Erythroblast (primary cell): ENCODE data around the gene KANSL1.

Experiments used
- GATA1 ChIP-seq: IDR thresholded peaks from 2 replicates; pipeline ENCODE4 v1.6.1; 2011; ENCODE audit warnings: low read depth, mild to moderate bottlenecking, control low read depth, low read length, moderate library complexity
- POLR2A ChIP-seq: IDR thresholded peaks from 2 replicates; pipeline ENCODE4 v1.6.1; 2011; ENCODE audit warnings: mild to moderate bottlenecking, low read length

DNA sequence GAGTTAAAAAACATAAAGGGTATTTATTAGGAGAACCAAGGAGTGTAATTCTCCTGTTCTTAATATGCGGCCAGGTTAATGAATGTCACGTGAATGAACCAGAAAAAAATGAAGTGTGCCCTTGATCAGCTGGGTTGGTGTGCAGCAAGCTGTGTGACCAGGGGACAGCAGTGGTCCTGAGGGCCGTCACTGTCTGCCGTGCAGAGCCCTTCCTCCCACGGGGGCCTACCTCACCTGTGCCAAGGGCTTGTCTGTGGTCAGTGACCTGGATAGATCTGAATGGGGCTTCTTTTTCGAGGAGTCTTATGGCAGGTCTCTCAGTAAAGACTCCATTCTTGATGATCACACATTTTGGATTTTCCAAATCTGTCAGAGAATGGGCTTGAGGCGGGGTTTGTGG is 211.9 kb downstream of the KANSL1 start:
- no peak for TF ChIP-seq POLR2A
- TF ChIP-seq GATA1 = no peak
